GM10248 (cell line): ENCODE data around the gene SLC25A38.
"Not testable (repeated sequence)": the region's sequence is repeated elsewhere in the genome, so short reads cannot be mapped to it uniquely, and the experiment has no call there.

ENCODE experiments used
- CTCF ChIA-PET: fragments of 300-600 bp; sonication (Branson Sonifier 250); formaldehyde crosslinking; extraction: SDS; loops from one replicate; lab custom pipeline; 2021; ENCODE audit warnings: antibody characterized with exemption; lab: Yijun Ruan, JAX
- POLR2A ChIA-PET: fragments of 350-650 bp; sonication (Branson Sonifier 250); formaldehyde crosslinking; extraction: SDS; loops from one replicate; lab custom pipeline; 2020; ENCODE audit warnings: antibody characterized with exemption; lab: Yijun Ruan, JAX
- DNase-seq: peaks from one replicate; pipeline ENCODE4 v3.0.0; 2012; ENCODE audit errors: extremely low spot score
- TF ChIP-seq, protein P1 (sequence below): IDR thresholded peaks from 2 replicates; pipeline ENCODE4 v1.5.1; 2012; ENCODE audit warnings: mild to moderate bottlenecking, low read depth; ENCODE audit errors: extremely low read depth, missing control alignments, control extremely low read depth

Gene SLC25A38

DNA sequence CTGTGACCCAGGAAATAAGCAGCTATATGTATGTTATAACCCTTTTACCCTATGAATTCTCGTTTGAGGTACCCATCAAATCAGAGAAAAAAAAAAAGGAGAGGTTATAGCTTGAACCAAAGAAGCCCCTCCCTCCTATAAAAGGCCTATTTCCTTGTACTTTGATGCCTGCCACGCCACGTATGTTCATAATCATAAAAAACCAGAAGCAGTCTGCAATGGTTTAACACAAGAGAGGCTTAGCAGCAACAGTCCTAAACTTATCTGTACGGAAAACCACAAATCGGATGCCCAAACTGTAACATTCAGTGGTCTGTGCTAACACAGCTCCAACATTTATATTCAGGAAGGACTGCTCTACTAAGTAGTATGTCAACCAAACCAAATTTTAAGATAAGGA lies 32.5 kb upstream of the SLC25A38 start:
- DNase-seq: no peak
- TF ChIP-seq, protein P1, sequence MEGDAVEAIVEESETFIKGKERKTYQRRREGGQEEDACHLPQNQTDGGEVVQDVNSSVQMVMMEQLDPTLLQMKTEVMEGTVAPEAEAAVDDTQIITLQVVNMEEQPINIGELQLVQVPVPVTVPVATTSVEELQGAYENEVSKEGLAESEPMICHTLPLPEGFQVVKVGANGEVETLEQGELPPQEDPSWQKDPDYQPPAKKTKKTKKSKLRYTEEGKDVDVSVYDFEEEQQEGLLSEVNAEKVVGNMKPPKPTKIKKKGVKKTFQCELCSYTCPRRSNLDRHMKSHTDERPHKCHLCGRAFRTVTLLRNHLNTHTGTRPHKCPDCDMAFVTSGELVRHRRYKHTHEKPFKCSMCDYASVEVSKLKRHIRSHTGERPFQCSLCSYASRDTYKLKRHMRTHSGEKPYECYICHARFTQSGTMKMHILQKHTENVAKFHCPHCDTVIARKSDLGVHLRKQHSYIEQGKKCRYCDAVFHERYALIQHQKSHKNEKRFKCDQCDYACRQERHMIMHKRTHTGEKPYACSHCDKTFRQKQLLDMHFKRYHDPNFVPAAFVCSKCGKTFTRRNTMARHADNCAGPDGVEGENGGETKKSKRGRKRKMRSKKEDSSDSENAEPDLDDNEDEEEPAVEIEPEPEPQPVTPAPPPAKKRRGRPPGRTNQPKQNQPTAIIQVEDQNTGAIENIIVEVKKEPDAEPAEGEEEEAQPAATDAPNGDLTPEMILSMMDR: no peak
- CTCF ChIA-PET: interaction anchor here (0.8 to 2.3 kb wide), 5 partner anchors 8 to 48 kb away, joined by 3 to 8 read pairs (median 3); no protein-coding TSS in a partner anchor
- POLR2A ChIA-PET: interaction anchor here (0.6 kb wide), 1 partner anchor 299 kb away, joined by 3 read pairs; no protein-coding TSS in a partner anchor

DNA sequence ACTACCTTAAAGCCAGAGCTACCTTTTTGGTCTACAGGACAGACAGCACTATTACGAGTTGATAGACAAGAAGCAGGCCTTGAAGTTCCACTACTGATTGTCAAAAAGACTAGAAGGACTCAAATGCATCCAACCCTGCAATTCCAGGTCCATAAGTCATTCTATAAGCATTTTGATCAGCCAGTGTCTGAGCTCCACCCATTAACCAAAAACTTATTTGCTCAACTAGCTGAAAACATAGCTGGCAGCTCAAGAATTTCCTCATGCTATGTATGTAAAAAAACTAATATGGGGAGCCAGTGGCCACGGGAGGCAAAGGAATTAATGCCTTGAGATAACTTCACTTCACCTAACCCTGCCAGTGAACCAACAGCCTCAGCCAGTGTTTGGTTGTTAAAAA lies 32.0 kb upstream of the SLC25A38 start:
- POLR2A ChIA-PET, DNase-seq: not testable (repeated sequence)
- CTCF ChIA-PET: interaction anchor here (0.8 to 2.3 kb wide), 4 partner anchors 8 to 49 kb away, joined by 3 to 8 read pairs (median 4); no protein-coding TSS in a partner anchor

DNA sequence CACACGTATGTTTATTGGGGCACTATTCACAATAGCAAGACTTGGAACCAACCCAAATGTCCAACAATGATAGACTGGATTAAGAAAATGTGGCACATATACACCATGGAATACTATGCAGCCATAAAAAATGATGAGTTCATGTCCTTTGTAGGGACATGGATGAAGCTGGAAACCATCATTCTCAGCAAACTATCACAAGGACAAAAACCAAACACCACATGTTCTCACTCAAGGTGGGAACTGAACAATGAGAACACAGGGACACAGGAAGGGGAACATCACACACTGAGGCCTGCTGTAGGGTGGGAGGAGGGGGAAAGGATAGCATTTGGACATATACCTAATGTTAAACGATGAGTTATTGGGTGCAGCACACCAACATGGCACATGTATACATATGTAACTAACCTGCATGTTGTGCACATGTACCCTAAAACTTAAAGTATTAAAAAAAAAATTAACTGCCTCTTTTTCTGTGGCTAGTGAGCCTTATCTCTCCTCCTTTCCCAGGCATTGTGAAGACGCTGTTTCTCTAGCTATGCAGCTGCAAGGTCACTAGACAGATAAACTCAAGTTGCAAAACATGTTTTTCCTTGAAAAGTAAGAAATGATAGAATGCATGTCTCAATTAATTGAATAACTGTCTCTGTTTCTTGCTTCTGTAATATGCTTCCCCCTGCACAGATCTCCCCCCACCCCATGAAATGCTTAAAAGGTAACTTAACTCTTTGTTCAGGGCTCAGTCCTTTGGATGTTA lies 29.8 kb upstream of the SLC25A38 start:
- DNase-seq, POLR2A ChIA-PET, CTCF ChIA-PET: not testable (repeated sequence)

DNA sequence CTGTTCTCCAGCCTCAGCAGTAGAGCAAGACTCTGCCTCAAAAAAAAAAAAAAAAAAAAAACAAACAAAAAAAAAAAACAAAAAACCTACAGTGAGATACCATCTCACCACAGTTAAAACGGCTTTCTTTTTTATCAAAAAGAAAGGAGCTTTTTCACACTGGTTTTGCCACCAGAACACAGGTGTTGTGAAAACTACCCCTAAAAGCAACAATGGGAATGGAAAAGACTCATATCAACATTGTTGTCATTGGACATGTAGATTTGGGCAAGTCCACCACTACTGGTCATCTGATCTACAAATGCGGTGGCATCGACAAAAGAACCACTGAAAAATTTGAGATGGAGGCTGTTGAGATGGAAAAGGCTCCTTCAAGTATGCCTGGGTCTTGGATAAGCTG lies 24.8 kb upstream of the SLC25A38 start:
- no peak for DNase-seq
- POLR2A ChIA-PET: no interaction called here
- CTCF ChIA-PET: interaction anchor here (1.2 to 2.0 kb wide), 2 partner anchors 20 to 70 kb away, joined by 3 to 7 read pairs; no protein-coding TSS in a partner anchor
- TF ChIP-seq, protein P1: no peak

DNA sequence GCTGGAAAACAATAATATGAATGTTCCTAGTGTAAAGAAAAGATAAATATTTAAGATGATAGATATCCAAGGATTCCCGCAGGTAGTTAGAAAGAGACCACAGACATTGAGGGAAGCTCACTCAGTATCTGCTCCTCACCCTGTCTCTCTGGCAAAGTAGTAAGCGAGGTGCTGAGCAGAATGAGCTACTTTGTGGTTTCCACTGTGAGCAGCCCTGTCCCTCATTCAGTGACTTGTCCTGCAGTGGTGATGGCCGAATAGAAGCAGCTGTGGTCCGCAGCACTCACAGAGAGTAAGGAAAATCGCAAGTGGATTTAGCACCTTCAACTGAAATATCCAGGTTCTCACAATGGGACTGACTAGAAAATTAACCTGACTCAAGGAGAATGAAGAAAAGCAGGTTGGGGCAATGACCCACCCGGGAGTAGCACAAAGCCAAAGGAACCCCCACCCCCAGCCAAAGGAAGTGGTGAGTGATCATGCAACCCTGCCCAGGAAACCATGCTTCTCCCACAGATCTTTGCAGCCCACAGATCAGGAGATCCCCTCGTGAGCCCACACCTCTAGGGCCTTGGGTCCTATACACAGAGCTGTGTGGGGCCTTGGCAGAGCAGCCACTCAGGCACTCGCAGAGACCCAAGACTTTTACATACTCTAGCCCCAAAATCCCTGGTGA lies 21.8 kb upstream of the SLC25A38 start:
- CTCF ChIA-PET: interaction anchor here (0.6 to 5.4 kb wide), 8 partner anchors 11 to 257 kb away, joined by 3 to 18 read pairs (median 3); no protein-coding TSS in a partner anchor

DNA sequence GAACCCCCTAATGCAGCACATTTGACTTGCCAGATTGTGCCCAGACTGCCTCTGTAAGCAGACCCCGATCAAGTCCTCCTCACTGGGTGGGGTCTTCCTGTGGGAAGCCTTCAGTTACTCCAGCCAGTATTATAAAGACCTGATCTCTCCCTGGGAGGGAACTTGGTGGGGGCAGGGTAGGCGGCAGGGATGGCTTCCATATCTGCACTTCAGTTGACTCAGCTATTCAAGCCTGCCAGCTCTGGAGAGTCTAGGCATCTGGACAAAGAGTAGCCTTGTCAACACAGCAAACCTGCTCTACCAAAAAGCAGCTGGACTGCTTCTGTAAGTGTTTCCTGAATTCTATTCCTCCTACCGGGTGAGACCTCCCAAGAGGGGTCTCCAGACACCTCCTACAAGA lies 21.0 kb upstream of the SLC25A38 start:
- ChIA-PET CTCF (interaction anchor here (1.0 to 5.4 kb wide), 6 partner anchors 11 to 74 kb away, joined by 3 to 18 read pairs (median 8); no protein-coding TSS in a partner anchor), POLR2A (no interaction called here)
- TF ChIP-seq, protein P1: no peak
- no peak for DNase-seq

More for the DNA sequence above, 21.8 kb upstream of the SLC25A38 start:
- POLR2A ChIA-PET: no interaction called here
- TF ChIP-seq, protein P1: no peak
- DNase-seq: no peak

DNA sequence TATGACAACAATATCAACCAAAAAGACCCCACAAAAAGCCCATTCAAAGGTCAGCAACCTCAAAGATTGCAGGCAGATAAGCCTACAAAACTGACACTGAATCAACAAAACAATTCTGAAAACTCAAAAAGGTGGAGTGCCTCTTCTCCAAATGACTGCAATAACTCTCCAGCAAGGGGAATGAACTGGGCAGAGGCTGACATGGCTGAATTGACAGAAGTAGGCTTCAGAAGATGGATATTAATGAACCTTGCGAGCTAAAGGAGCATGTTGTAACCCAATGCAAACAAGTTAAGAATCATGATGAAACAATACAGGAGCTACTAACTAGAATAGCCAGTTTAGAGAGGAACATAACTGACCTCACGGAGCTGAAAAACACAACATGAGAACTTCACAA lies 20.4 kb upstream of the SLC25A38 start:
- POLR2A ChIA-PET: no interaction called here
- DNase-seq: no peak
- CTCF ChIA-PET: interaction anchor here (1.0 to 5.4 kb wide), 4 partner anchors 15 to 71 kb away, joined by 3 to 18 read pairs (median 11); no protein-coding TSS in a partner anchor
- TF ChIP-seq, protein P1: no peak

DNA sequence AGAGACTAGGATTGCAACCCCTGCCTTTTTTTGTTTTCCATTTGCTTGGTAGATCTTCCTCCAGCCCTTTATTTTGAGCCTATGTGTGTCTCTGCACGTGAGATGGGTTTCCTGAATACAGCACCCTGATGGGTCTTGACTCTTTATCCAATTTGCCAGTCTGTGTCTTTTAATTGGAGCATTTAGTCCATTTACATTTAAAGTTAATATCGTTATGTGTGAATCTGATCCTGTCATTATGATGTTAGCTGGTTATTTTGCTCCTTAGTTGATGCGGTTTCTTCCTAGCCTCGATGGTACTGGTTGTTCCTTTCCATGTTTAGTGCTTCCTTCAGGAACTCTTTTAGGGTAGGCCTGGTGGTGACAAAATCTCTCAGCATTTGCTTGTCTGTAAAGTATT lies 12.7 kb upstream of the SLC25A38 start:
- POLR2A ChIA-PET, DNase-seq, CTCF ChIA-PET: not testable (repeated sequence)
